ENCODE measurements around the gene RASA4B. TPM values are rescaled to one million over a fixed set of nuclear protein-coding genes. Genes with fewer than 3 reads are reported as not detected.
"Not testable (repeated sequence)": the region's sequence is repeated elsewhere in the genome, so short reads cannot be mapped to it uniquely, and the experiment has no call there.

Gene RASA4B
- total and polyA plus RNA-seq, 4 donors = 7.3 to 24.6 (median 10.5) TPM

- not testable (repeated sequence) for H3K9ac ChIP-seq (ENCODE audit: insufficient read depth in 1 of 2, low read length in 2 of 2); H3K9me3 ChIP-seq (ENCODE audit: control insufficient read depth in 4 of 4, insufficient read depth in 3 of 4, low read length in 3 of 4); H3K27ac ChIP-seq (ENCODE audit: low read depth in 1 of 2, low read length in 1 of 2); H3K36me3 ChIP-seq (ENCODE audit: control insufficient read depth in 4 of 4, insufficient read depth in 4 of 4, low read length in 4 of 4); H3K4me3 ChIP-seq; DNase-seq; H3K27me3 ChIP-seq (ENCODE audit: control insufficient read depth in 3 of 3, insufficient read depth in 3 of 3, low read length in 2 of 3); ATAC-seq (ENCODE audit: insufficient read depth, low FRiP score); H3K4me1 ChIP-seq (ENCODE audit: control insufficient read depth in 5 of 5, insufficient read depth in 5 of 5, low read length in 5 of 5)
- WGBS, 2 donors = 88 to 92% methylated on average over 5 of the region's 24 CpGs
Observed at GRCh38 chr7:102505298-102506185, 12.0 kb downstream of the RASA4B start.

GRCh38 chr7:102503141-102503540, 14.4 kb downstream of the RASA4B start:
- not testable (repeated sequence) for H3K4me1 ChIP-seq (ENCODE audit: control insufficient read depth in 5 of 5, insufficient read depth in 5 of 5, low read length in 5 of 5); H3K9ac ChIP-seq (ENCODE audit: insufficient read depth in 1 of 2, low read length in 2 of 2); H3K27me3 ChIP-seq (ENCODE audit: control insufficient read depth in 3 of 3, insufficient read depth in 3 of 3, low read length in 2 of 3); H3K4me3 ChIP-seq; H3K36me3 ChIP-seq (ENCODE audit: control insufficient read depth in 4 of 4, insufficient read depth in 4 of 4, low read length in 4 of 4); H3K9me3 ChIP-seq (ENCODE audit: control insufficient read depth in 4 of 4, insufficient read depth in 3 of 4, low read length in 3 of 4); DNase-seq; H3K27ac ChIP-seq (ENCODE audit: low read depth in 1 of 2, low read length in 1 of 2); ATAC-seq (ENCODE audit: insufficient read depth, low FRiP score)
- WGBS, 2 donors = no CpG with 5 or more reads among the region's 12 CpGs

- H3K9ac ChIP-seq (ENCODE audit: insufficient read depth in 1 of 2, low read length in 2 of 2); DNase-seq; ATAC-seq (ENCODE audit: insufficient read depth, low FRiP score); H3K4me1 ChIP-seq (ENCODE audit: control insufficient read depth in 5 of 5, insufficient read depth in 5 of 5, low read length in 5 of 5); H3K27ac ChIP-seq (ENCODE audit: low read depth in 1 of 2, low read length in 1 of 2); H3K4me3 ChIP-seq; H3K27me3 ChIP-seq (ENCODE audit: control insufficient read depth in 3 of 3, insufficient read depth in 3 of 3, low read length in 2 of 3); H3K36me3 ChIP-seq (ENCODE audit: control insufficient read depth in 4 of 4, insufficient read depth in 4 of 4, low read length in 4 of 4); H3K9me3 ChIP-seq (ENCODE audit: control insufficient read depth in 4 of 4, insufficient read depth in 3 of 4, low read length in 3 of 4): not testable (repeated sequence)
- WGBS, 2 donors = 90 to 98% methylated on average over 11 of the region's 16 CpGs
Observed at GRCh38 chr7:102498321-102498720, 19.3 kb downstream of the RASA4B start.

- not testable (repeated sequence) for H3K27ac ChIP-seq (ENCODE audit: low read depth in 1 of 2, low read length in 1 of 2); DNase-seq; H3K9ac ChIP-seq (ENCODE audit: insufficient read depth in 1 of 2, low read length in 2 of 2); H3K36me3 ChIP-seq (ENCODE audit: control insufficient read depth in 4 of 4, insufficient read depth in 4 of 4, low read length in 4 of 4); H3K9me3 ChIP-seq (ENCODE audit: control insufficient read depth in 4 of 4, insufficient read depth in 3 of 4, low read length in 3 of 4); ATAC-seq (ENCODE audit: insufficient read depth, low FRiP score); H3K4me3 ChIP-seq; H3K27me3 ChIP-seq (ENCODE audit: control insufficient read depth in 3 of 3, insufficient read depth in 3 of 3, low read length in 2 of 3); H3K4me1 ChIP-seq (ENCODE audit: control insufficient read depth in 5 of 5, insufficient read depth in 5 of 5, low read length in 5 of 5)
- 73 to 93% methylated on average over 1 of the region's 5 CpGs for WGBS, 2 donors
Observed at GRCh38 chr7:102497308-102497707, 20.3 kb downstream of the RASA4B start.

- not testable (repeated sequence) for ATAC-seq (ENCODE audit: insufficient read depth, low FRiP score); H3K4me3 ChIP-seq; H3K36me3 ChIP-seq (ENCODE audit: control insufficient read depth in 4 of 4, insufficient read depth in 4 of 4, low read length in 4 of 4); H3K9ac ChIP-seq (ENCODE audit: insufficient read depth in 1 of 2, low read length in 2 of 2); H3K27ac ChIP-seq (ENCODE audit: low read depth in 1 of 2, low read length in 1 of 2); H3K9me3 ChIP-seq (ENCODE audit: control insufficient read depth in 4 of 4, insufficient read depth in 3 of 4, low read length in 3 of 4); DNase-seq; H3K27me3 ChIP-seq (ENCODE audit: control insufficient read depth in 3 of 3, insufficient read depth in 3 of 3, low read length in 2 of 3); H3K4me1 ChIP-seq (ENCODE audit: control insufficient read depth in 5 of 5, insufficient read depth in 5 of 5, low read length in 5 of 5)
- 65 to 67% methylated on average over 3 of the region's 10 CpGs for WGBS, 2 donors
Observed at GRCh38 chr7:102496861-102497260, 20.7 kb downstream of the RASA4B start.

GRCh38 chr7:102494473-102495149, 23.0 kb downstream of the RASA4B start:
- H3K4me3 ChIP-seq; H3K4me1 ChIP-seq (ENCODE audit: control insufficient read depth in 5 of 5, insufficient read depth in 5 of 5, low read length in 5 of 5); H3K27me3 ChIP-seq (ENCODE audit: control insufficient read depth in 3 of 3, insufficient read depth in 3 of 3, low read length in 2 of 3); H3K27ac ChIP-seq (ENCODE audit: low read depth in 1 of 2, low read length in 1 of 2); H3K9me3 ChIP-seq (ENCODE audit: control insufficient read depth in 4 of 4, insufficient read depth in 3 of 4, low read length in 3 of 4); H3K9ac ChIP-seq (ENCODE audit: insufficient read depth in 1 of 2, low read length in 2 of 2); DNase-seq; H3K36me3 ChIP-seq (ENCODE audit: control insufficient read depth in 4 of 4, insufficient read depth in 4 of 4, low read length in 4 of 4): not testable (repeated sequence)
- ATAC-seq (ENCODE audit: insufficient read depth, low FRiP score) = peak; percentile 38
- WGBS, 2 donors = no CpG with 5 or more reads among the region's 67 CpGs

- H3K9ac ChIP-seq (ENCODE audit: insufficient read depth in 1 of 2, low read length in 2 of 2); H3K4me1 ChIP-seq (ENCODE audit: control insufficient read depth in 5 of 5, insufficient read depth in 5 of 5, low read length in 5 of 5); DNase-seq; H3K27me3 ChIP-seq (ENCODE audit: control insufficient read depth in 3 of 3, insufficient read depth in 3 of 3, low read length in 2 of 3); H3K27ac ChIP-seq (ENCODE audit: low read depth in 1 of 2, low read length in 1 of 2); H3K9me3 ChIP-seq (ENCODE audit: control insufficient read depth in 4 of 4, insufficient read depth in 3 of 4, low read length in 3 of 4); H3K4me3 ChIP-seq; H3K36me3 ChIP-seq (ENCODE audit: control insufficient read depth in 4 of 4, insufficient read depth in 4 of 4, low read length in 4 of 4): not testable (repeated sequence)
- peak; percentile 2 for ATAC-seq (ENCODE audit: insufficient read depth, low FRiP score)
- 14 to 50% methylated on average over 4 to 7 of the region's 15 CpGs for WGBS, 2 donors
Observed at GRCh38 chr7:102494026-102494425, 23.6 kb downstream of the RASA4B start.

- H3K4me1 ChIP-seq (ENCODE audit: control insufficient read depth in 5 of 5, insufficient read depth in 5 of 5, low read length in 5 of 5); H3K27ac ChIP-seq (ENCODE audit: low read depth in 1 of 2, low read length in 1 of 2); H3K9ac ChIP-seq (ENCODE audit: insufficient read depth in 1 of 2, low read length in 2 of 2); DNase-seq; H3K9me3 ChIP-seq (ENCODE audit: control insufficient read depth in 4 of 4, insufficient read depth in 3 of 4, low read length in 3 of 4); H3K27me3 ChIP-seq (ENCODE audit: control insufficient read depth in 3 of 3, insufficient read depth in 3 of 3, low read length in 2 of 3); H3K36me3 ChIP-seq (ENCODE audit: control insufficient read depth in 4 of 4, insufficient read depth in 4 of 4, low read length in 4 of 4); H3K4me3 ChIP-seq: not testable (repeated sequence)
- WGBS, 2 donors = no CpG with 5 or more reads among the region's 33 CpGs
- peak; percentile 69 for ATAC-seq (ENCODE audit: insufficient read depth, low FRiP score)
Observed at GRCh38 chr7:102493220-102493935, 24.2 kb downstream of the RASA4B start.

Measured in lung (tissue), 10 donors.